H1 (cell line): ENCODE results near the gene SEMA3F. TPM values are rescaled to one million over a fixed set of nuclear protein-coding genes. Genes with fewer than 3 reads are reported as not detected.
A peak's percentile ranks its signal among the peaks of the same experiment; 100 is the strongest.

Experiments
- CTCF ChIA-PET: fragments of 300-600 bp; sonication (Branson Sonifier 250); formaldehyde crosslinking; loops from one replicate; lab custom pipeline; 2021; ENCODE audit not compliant: partially characterized antibody; lab: Charles Lee
- POLR2A ChIA-PET: fragments of 300-600 bp; sonication (Branson Sonifier 250); formaldehyde crosslinking; loops from one replicate; lab custom pipeline; 2021; ENCODE audit warnings: inconsistent platforms; ENCODE audit not compliant: partially characterized antibody; lab: Charles Lee
- DNase-seq, 2 experiments: peaks; one replicate each; pipeline versions ENCODE4 v3.0.0 to v3.0.0-alpha.2; 2010 to 2022; ENCODE audit warnings: low spot score in 2 of 2, low read depth in 1 of 2, mixed read lengths in 1 of 2
- FAIRE-seq: peaks from 2 replicates; lab custom pipeline; 2011; peaks lifted over from hg19 to GRCh38; lab: Jason Lieb, UNC
- H2AFZ ChIP-seq: 2 replicates; pipeline ENCODE4 v1.8.1; 2012; ENCODE audit warnings: low read length, inconsistent platforms
- H2AK5ac ChIP-seq: 2 replicates; pipeline ENCODE4 v1.6.1; 2013; ENCODE audit warnings: low read depth, low read length
- H2BK120ac ChIP-seq: replicated peaks from 2 replicates; pipeline ENCODE3; 2013; ENCODE audit warnings: low read depth, low read length, inconsistent platforms
- H2BK12ac ChIP-seq: 2 replicates; pipeline ENCODE4 v1.6.1; 2013; ENCODE audit warnings: low read depth, low read length
- H2BK15ac ChIP-seq: 2 replicates; pipeline ENCODE4 v1.6.1; 2013; ENCODE audit warnings: low read length
- H2BK20ac ChIP-seq: 2 replicates; pipeline ENCODE4 v1.6.1; 2013; ENCODE audit warnings: low read length
- H2BK5ac ChIP-seq: 2 replicates; pipeline ENCODE4 v1.6.1; 2013; ENCODE audit warnings: low read depth, low read length
- H3K14ac ChIP-seq: 2 replicates; pipeline ENCODE4 v1.6.1; 2013; ENCODE audit warnings: inconsistent platforms; ENCODE audit not compliant: insufficient read length
- H3K18ac ChIP-seq: 2 replicates; pipeline ENCODE4 v1.6.1; 2013; ENCODE audit warnings: low read length; ENCODE audit errors: extremely low read depth
- H3K23ac ChIP-seq: 2 replicates; pipeline ENCODE4 v1.6.1; 2013; ENCODE audit warnings: inconsistent platforms; ENCODE audit not compliant: insufficient read length
- H3K23me2 ChIP-seq: 2 replicates; pipeline ENCODE4 v1.6.1; 2013; ENCODE audit warnings: low read depth, low read length
- H3K27ac ChIP-seq: 2 replicates; pipeline ENCODE4 v1.6.1; 2011; ENCODE audit warnings: low read depth, low read length, inconsistent platforms
- H3K27me3 ChIP-seq, 4 experiments: replicated peaks in 1 of 4; 1 replicate in 1 of 4; 2 replicates in 3 of 4; pipeline versions ENCODE4 v1.6.1 to v1.8.1; 2011 to 2013; ENCODE audit warnings: low read length in 3 of 4, mild to moderate bottlenecking in 3 of 4, inconsistent platforms in 2 of 4, mixed read lengths in 2 of 4, moderate library complexity in 1 of 4; ENCODE audit not compliant: control insufficient read depth in 3 of 4, insufficient read depth in 3 of 4; ENCODE audit errors: extremely low read depth in 1 of 4
- H3K36me3 ChIP-seq, 4 experiments: 2 replicates each; pipeline versions ENCODE4 v1.6.1 to v1.8.1; 2011 to 2013; ENCODE audit warnings: mild to moderate bottlenecking in 4 of 4, low read length in 3 of 4, moderate library complexity in 2 of 4, control low read depth in 1 of 4, inconsistent platforms in 1 of 4; ENCODE audit not compliant: insufficient read depth in 4 of 4, control insufficient read depth in 2 of 4
- H3K4ac ChIP-seq: replicated peaks from 2 replicates; pipeline ENCODE3; 2013; ENCODE audit warnings: low read length, low read depth, mixed read lengths, inconsistent platforms; ENCODE audit not compliant: insufficient read length
- H3K4me1 ChIP-seq, 4 experiments: replicated peaks in 1 of 4; 1 replicate in 1 of 4; 2 replicates in 3 of 4; pipeline versions ENCODE4 v1.6.1 to v1.8.1; 2011 to 2013; ENCODE audit warnings: low read length in 3 of 4, inconsistent platforms in 2 of 4, mixed read lengths in 1 of 4; ENCODE audit not compliant: insufficient read depth in 4 of 4, control insufficient read depth in 3 of 4
- H3K4me2 ChIP-seq, 2 experiments: 2 replicates each; pipeline versions ENCODE4 v1.6.1 to v1.8.1; 2011 to 2013; ENCODE audit warnings: low read depth in 2 of 2, low read length in 2 of 2, control low read depth in 1 of 2, inconsistent platforms in 1 of 2, mild to moderate bottlenecking in 1 of 2; ENCODE audit not compliant: insufficient read depth in 1 of 2
- H3K4me3 ChIP-seq, 4 experiments: fragments of 200-600, 300-600 bp in 1 of 4; sonication (generic), shearing (Covaris generic), sonication (Bioruptor Twin) in 1 of 4; 2 replicates each; pipeline versions ENCODE4 v1.5.1 to v1.8.1; 2011 to 2016; ENCODE audit warnings: low read length in 4 of 4, low read depth in 3 of 4, control low read depth in 2 of 4, inconsistent platforms in 2 of 4, mild to moderate bottlenecking in 2 of 4, mixed read lengths in 1 of 4, moderate library complexity in 1 of 4; ENCODE audit not compliant: insufficient read depth in 2 of 4; ENCODE audit errors: extremely low read depth in 1 of 4
- H3K56ac ChIP-seq: replicated peaks from 2 replicates; pipeline ENCODE3; 2013; ENCODE audit warnings: low read depth, mild to moderate bottlenecking, mixed read lengths, low read length, inconsistent platforms; ENCODE audit not compliant: insufficient read length
- H3K79me1 ChIP-seq: 2 replicates; pipeline ENCODE4 v1.6.1; 2013; ENCODE audit warnings: low read depth, low read length, control low read depth
- H3K79me2 ChIP-seq, 2 experiments: 2 replicates each; pipeline versions ENCODE4 v1.6.1 to v1.8.1; 2012 to 2013; ENCODE audit warnings: low read length in 2 of 2, mild to moderate bottlenecking in 2 of 2, inconsistent platforms in 1 of 2; ENCODE audit not compliant: insufficient read depth in 2 of 2, control insufficient read depth in 1 of 2
- H3K9ac ChIP-seq, 4 experiments: replicated peaks in 1 of 4; 1 replicate in 1 of 4; 2 replicates in 3 of 4; pipeline versions ENCODE4 v1.6.1 to v1.8.1; 2011 to 2013; ENCODE audit warnings: low read depth in 3 of 4, low read length in 3 of 4, control low read depth in 2 of 4, mild to moderate bottlenecking in 2 of 4, moderate library complexity in 2 of 4, inconsistent platforms in 1 of 4; ENCODE audit errors: extremely low read depth in 1 of 4
- H3K9me3 ChIP-seq, 2 experiments: 2 replicates each; pipeline versions ENCODE4 v1.6.1 to v1.8.1; 2012 to 2013; ENCODE audit warnings: mild to moderate bottlenecking in 2 of 2, moderate library complexity in 2 of 2, control low read depth in 1 of 2, inconsistent platforms in 1 of 2, low read depth in 1 of 2, low read length in 1 of 2, mixed read lengths in 1 of 2; ENCODE audit not compliant: insufficient read depth in 2 of 2
- H4K20me1 ChIP-seq, 2 experiments: replicated peaks in 1 of 2; 2 replicates each; pipeline versions ENCODE3 to v1.8.1; 2011 to 2013; ENCODE audit warnings: inconsistent platforms in 2 of 2, low read length in 2 of 2, mild to moderate bottlenecking in 1 of 2; ENCODE audit not compliant: insufficient read depth in 2 of 2, control insufficient read depth in 1 of 2
- H4K5ac ChIP-seq: 2 replicates; pipeline ENCODE4 v1.6.1; 2013; ENCODE audit warnings: low read length, low read depth, mixed read lengths, inconsistent platforms; ENCODE audit not compliant: insufficient read length
- H4K8ac ChIP-seq: 2 replicates; pipeline ENCODE4 v1.8.0; 2013; ENCODE audit warnings: mild to moderate bottlenecking, moderate library complexity, low read length, inconsistent platforms; ENCODE audit not compliant: insufficient read depth; ENCODE audit errors: extremely low read depth
- H4K91ac ChIP-seq: replicated peaks from 2 replicates; pipeline ENCODE3; 2013; ENCODE audit warnings: low read length, mixed read lengths, inconsistent platforms; ENCODE audit not compliant: insufficient read length
- CBX8 ChIP-seq: fragments of 300-800, 300-1000 bp; sonication (generic); IDR thresholded peaks from 2 replicates; pipeline ENCODE4 v1.7.1; 2016; ENCODE audit warnings: low read depth, low read length, borderline replicate concordance
- CTBP2 ChIP-seq: IDR thresholded peaks from 2 replicates; pipeline ENCODE4 v1.7.0; 2011; ENCODE audit warnings: borderline replicate concordance, mild to moderate bottlenecking, moderate library complexity, mixed read lengths, low read length; ENCODE audit not compliant: insufficient read depth, insufficient read length
- EZH2 ChIP-seq: fragments of 200-600 bp; sonication (generic); IDR thresholded peaks from 2 replicates; pipeline ENCODE4 v1.7.1; 2012; ENCODE audit warnings: low read depth, mild to moderate bottlenecking, moderate library complexity, low read length, inconsistent platforms; ENCODE audit not compliant: severe bottlenecking
- FOSL1 ChIP-seq: IDR thresholded peaks from 2 replicates; pipeline ENCODE4 v1.6.1; 2011; ENCODE audit warnings: mild to moderate bottlenecking, low read depth, low read length, moderate library complexity; ENCODE audit not compliant: insufficient read depth
- KDM1A ChIP-seq: fragments of 200-600, 300-600 bp; sonication (generic); IDR thresholded peaks from 2 replicates; pipeline ENCODE4 v1.7.1; 2016; ENCODE audit warnings: mild to moderate bottlenecking, low read length, borderline replicate concordance
- MAFK ChIP-seq: IDR thresholded peaks from 2 replicates; pipeline ENCODE4 v1.6.1; 2012; ENCODE audit warnings: low read depth, mild to moderate bottlenecking, improper control_type of control experiment, low read length
- NANOG ChIP-seq: IDR thresholded peaks from 2 replicates; pipeline ENCODE4 v1.6.1; 2011; ENCODE audit warnings: low read length, low read depth, mild to moderate bottlenecking, inconsistent platforms; ENCODE audit not compliant: insufficient read depth, poor library complexity, severe bottlenecking
- RBBP5 ChIP-seq: IDR thresholded peaks from 2 replicates; pipeline ENCODE4 v1.7.1; 2012; ENCODE audit warnings: low read depth, mild to moderate bottlenecking, inconsistent platforms, low read length, moderate library complexity, borderline replicate concordance
- RNF2 ChIP-seq: fragments of 200-900, 300-1000 bp; sonication (generic); IDR thresholded peaks from 2 replicates; pipeline ENCODE4 v1.7.1; 2016; ENCODE audit warnings: borderline replicate concordance, low read depth, mild to moderate bottlenecking, antibody characterized with exemption, low read length; ENCODE audit not compliant: poor library complexity, severe bottlenecking; ENCODE audit errors: missing control alignments
- SIRT6 ChIP-seq: IDR thresholded peaks from one replicate; pipeline ENCODE4 v1.7.1; 2012; ENCODE audit warnings: low read length, inconsistent platforms
- SP1 ChIP-seq: IDR thresholded peaks from 2 replicates; pipeline ENCODE4 v1.6.1; 2011; ENCODE audit warnings: low read depth, low read length
- TCF12 ChIP-seq: IDR thresholded peaks from 2 replicates; pipeline ENCODE4 v1.6.1; 2011; ENCODE audit warnings: low read depth, mild to moderate bottlenecking, low read length
- ZNF274 ChIP-seq: IDR thresholded peaks from 2 replicates; pipeline ENCODE4 v1.7.0; 2012; ENCODE audit warnings: low read length, borderline replicate concordance; ENCODE audit errors: extremely low read depth
- WGBS, 2 experiments: shearing (Covaris generic) in 1 of 2; methylation state at CpG; one replicate each; pipeline versions ENCODE4 v1.1.6 to v1.1.7; 2013 to 2015; ENCODE audit warnings: low lambda C conversion rate in 2 of 2, mixed read lengths in 2 of 2, inconsistent platforms in 1 of 2, low coverage in 1 of 2, missing lambda C conversion rate in 1 of 2; ENCODE audit not compliant: insufficient replicate concordance in 2 of 2, insufficient coverage in 1 of 2, insufficient read length in 1 of 2; ENCODE audit errors: extremely low coverage in 1 of 2, missing lambda C conversion rate in 1 of 2; 5-methylcytosine and 5-hydroxymethylcytosine counted together
- polyA plus RNA-seq, 7 experiments: library from polyadenylated mRNA; depleted of rRNA in 3 of 7; stranded (reverse) in 5 of 7; unstranded in 2 of 7; fragments of >200 nt in 5 of 7; fragments of 200-250 nt in 2 of 7; gene quantifications; 1 replicate in 5 of 7; 2 replicates in 1 of 7; 4 replicates in 1 of 7; pipeline versions ENCODE4 v1.2.1 to v1.2.3, GENCODE V29; 2011 to 2013; ENCODE audit warnings: missing spikeins in 2 of 7, mixed read lengths in 2 of 7
- total RNA-seq: library from RNA; stranded (reverse); fragmentation: NEBNext Ultra II Directional; extraction: Animal tissue kit (Norgen Biotek cat#: 25700); gene quantifications from 2 replicates; pipeline ENCODE4 v1.2.1, GENCODE V29; 2021

The SEMA3F gene
- total and polyA plus RNA-seq, 2 of the 8 experiments (the other 6 are each of a cell fraction or from before 2014, with no cell fraction given), result 20.3 to 37.0 TPM

DNA sequence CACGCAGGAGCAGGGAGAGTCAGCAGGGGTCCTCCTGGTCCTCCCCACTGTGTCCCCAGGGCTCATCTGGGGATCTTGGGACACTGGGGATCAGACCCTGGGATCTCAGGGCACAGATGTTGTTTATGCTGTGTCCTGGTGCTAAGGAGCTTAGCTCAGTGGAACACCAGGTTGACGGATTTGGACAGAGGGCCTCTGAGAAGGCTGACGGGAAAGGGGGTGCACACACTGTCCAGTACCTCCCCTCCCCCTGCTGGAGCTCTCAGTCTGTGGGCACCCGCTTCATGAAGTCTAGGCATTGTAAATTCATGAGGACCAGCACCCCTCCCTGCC lies 21.9 kb upstream of the SEMA3F start:
- H3K9ac ChIP-seq, result peak overlapping the region in 1 of 4 experiments; percentile 15; a peak in 1 of 7 replicates
- no peak overlapping the region for H3K4me3 ChIP-seq
- no peak for TF ChIP-seq TCF12
- no peak for TF ChIP-seq RNF2
- no peak for TF ChIP-seq FOSL1
- no peak for TF ChIP-seq CBX8
- TF ChIP-seq ZNF274, result no peak
- TF ChIP-seq MAFK, result no peak
- no peak for TF ChIP-seq KDM1A
- TF ChIP-seq EZH2, result no peak
- no peak for TF ChIP-seq CTBP2
- no peak for TF ChIP-seq RBBP5
- TF ChIP-seq NANOG, result no peak
- TF ChIP-seq SIRT6, result no peak
- TF ChIP-seq SP1, result no peak
- TF ChIP-seq, all 59 proteins: peak for 0
- ChIA-PET POLR2A (interaction anchor here (0.8 to 10.6 kb wide), 5 partner anchors 10 to 32 kb away, joined by 3 to 133 read pairs (median 4); no protein-coding TSS in a partner anchor), CTCF (interaction anchor here (0.6 to 5.0 kb wide), 5 partner anchors 12 to 108 kb away, joined by 3 to 30 read pairs (median 3); partner anchors contain the start of gene GNAT1)
- no peaks in the 10 kb centered on the region for H3K79me2 ChIP-seq
- H2BK120ac ChIP-seq, result no peak overlapping the region
- H3K79me1 ChIP-seq, result no peaks in the 10 kb centered on the region
- peak overlapping the region; percentile 84; the same call in 1 of the 2 replicates for H2BK12ac ChIP-seq
- H3K9me3 ChIP-seq, result no peaks in the 10 kb centered on the region
- peaks cover 4 to 15% (median 9%) of the 10 kb centered on the region in 4 experiments for H3K4me1 ChIP-seq
- H3K4me2 ChIP-seq, result no peak overlapping the region
- no peak overlapping the region for H2AFZ ChIP-seq
- no peak overlapping the region for H2BK5ac ChIP-seq
- no peak overlapping the region for H3K14ac ChIP-seq
- DNase-seq (no peak), FAIRE-seq (no peak)
- H3K18ac ChIP-seq, result 0 out of 2 replicates have a peak overlapping the region, but pooled peaks have one; percentile 7
- H4K8ac ChIP-seq, result no peak overlapping the region
- peak overlapping the region; percentile 46; the same call in 1 of the 2 replicates for H2BK15ac ChIP-seq
- no peak overlapping the region for H3K56ac ChIP-seq
- no peak overlapping the region for H3K4ac ChIP-seq
- 82% methylated on average over 4 of the region's 4 CpGs; no CpG with 5 or more reads in 1 of the 2 experiments for WGBS, 2 experiments
- no peak overlapping the region for H2AK5ac ChIP-seq
- H3K36me3 ChIP-seq, result no peaks in the 10 kb centered on the region
- H4K5ac ChIP-seq, result no peak overlapping the region
- H3K23ac ChIP-seq, result no peak overlapping the region
- H3K27me3 ChIP-seq, result no peaks in the 10 kb centered on the region; a peak in 1 of 7 replicates
- no peaks in the 10 kb centered on the region; the same call in 1 of the 2 replicates for H3K23me2 ChIP-seq
- H4K91ac ChIP-seq, result no peak overlapping the region
- H2BK20ac ChIP-seq, result no peak overlapping the region
- H4K20me1 ChIP-seq, result no peaks in the 10 kb centered on the region
- H3K27ac ChIP-seq, result 0 out of 2 replicates have a peak overlapping the region, but pooled peaks have one; percentile 32
